ENCODE measurements around the gene DGLUCY. TPM values are rescaled to one million over a fixed set of nuclear protein-coding genes. Genes with fewer than 3 reads are reported as not detected.

The DGLUCY gene
- total and polyA plus RNA-seq, 2 of the 8 experiments (the other 6 are each of a cell fraction or from before 2014, with no cell fraction given) = 24.9 to 31.8 TPM

DNA sequence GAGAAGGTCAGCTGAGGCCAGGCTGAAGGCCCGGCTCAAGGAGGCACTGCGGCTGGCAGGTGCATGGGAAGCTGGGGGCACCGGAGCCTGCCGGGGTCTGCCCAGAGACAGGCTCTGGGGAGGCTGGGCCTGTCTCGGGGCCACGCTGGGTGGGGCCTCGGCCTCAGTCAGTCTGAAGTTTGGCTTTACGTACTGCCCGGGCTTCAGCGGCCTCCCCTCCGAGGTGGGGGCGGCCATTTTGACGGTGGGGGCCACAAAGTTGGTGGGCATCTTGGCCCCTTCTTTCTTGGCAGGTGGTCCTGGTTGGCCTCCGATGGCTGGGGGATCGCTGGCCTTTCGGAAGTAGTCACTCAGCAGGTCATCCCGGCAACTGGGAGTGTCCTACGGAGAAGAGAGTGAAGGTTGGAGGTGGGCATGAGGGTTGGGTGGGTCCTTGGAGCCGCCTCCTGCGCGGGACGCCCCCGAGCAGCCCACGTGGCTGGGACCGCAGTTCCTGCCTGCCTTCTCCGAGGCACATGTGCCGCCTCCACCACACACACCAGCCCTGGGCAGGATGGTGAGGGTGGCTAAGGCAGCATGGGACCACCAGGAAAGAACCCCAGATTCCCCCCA lies 159.5 kb downstream of the DGLUCY start:
- WGBS, 2 experiments (ENCODE audit: extremely low coverage in 1 of 2, insufficient coverage in 1 of 2, insufficient read length in 1 of 2, insufficient replicate concordance in 2 of 2, low coverage in 1 of 2, low lambda C conversion rate in 2 of 2, missing lambda C conversion rate in 1 of 2) = 94% methylated on average over 25 of the region's 27 CpGs; no CpG with 5 or more reads in 1 of the 2 experiments
- no peaks in the 10 kb centered on the region for H3K4me1 ChIP-seq (replicated peaks in 1 of 4; ENCODE audit: control insufficient read depth in 3 of 4, insufficient read depth in 4 of 4, low read length in 3 of 4)
- H3K23ac ChIP-seq (ENCODE audit: insufficient read length) = no peak overlapping the region
- no peak overlapping the region for H4K5ac ChIP-seq (ENCODE audit: insufficient read length, low read depth, low read length)
- no peak overlapping the region for H3K4me3 ChIP-seq (ENCODE audit: extremely low read depth in 1 of 4, insufficient read depth in 2 of 4, low read depth in 3 of 4, low read length in 4 of 4)
- H3K18ac ChIP-seq (ENCODE audit: extremely low read depth, low read length) = no peak overlapping the region
- H3K9ac ChIP-seq (replicated peaks in 1 of 4; ENCODE audit: extremely low read depth in 1 of 4, low read depth in 3 of 4, low read length in 3 of 4) = no peak overlapping the region
- no peak overlapping the region for H2BK20ac ChIP-seq (ENCODE audit: low read length)
- no peak overlapping the region for H2AFZ ChIP-seq (ENCODE audit: low read length)
- ChIA-PET CTCF (ENCODE audit: partially characterized antibody) (interaction anchor here (1.1 to 7.3 kb wide), 6 partner anchors 12 to 97 kb away, joined by 3 to 57 read pairs (median 6); no protein-coding TSS in a partner anchor), POLR2A (ENCODE audit: partially characterized antibody) (no interaction called here)
- no peak overlapping the region; the same call in 1 of the 2 replicates for H2BK5ac ChIP-seq (ENCODE audit: low read depth, low read length)
- peaks cover 2 to 4% of the 10 kb centered on the region in 2 experiments for H4K20me1 ChIP-seq (replicated peaks in 1 of 2; ENCODE audit: control insufficient read depth in 1 of 2, insufficient read depth in 2 of 2, low read length in 2 of 2)
- no peak for TF ChIP-seq CHD2 (IDR thresholded peaks at IDR 0.05; ENCODE audit: low read length)
- H2AK5ac ChIP-seq (ENCODE audit: low read depth, low read length) = no peak overlapping the region
- H3K79me2 ChIP-seq (ENCODE audit: control insufficient read depth in 1 of 2, insufficient read depth in 2 of 2, low read length in 2 of 2) = no peaks in the 10 kb centered on the region
- H3K23me2 ChIP-seq (ENCODE audit: low read depth, low read length) = no peaks in the 10 kb centered on the region
- no peak overlapping the region for H3K14ac ChIP-seq (ENCODE audit: insufficient read length)
- no peak overlapping the region for H3K27ac ChIP-seq (ENCODE audit: low read depth, low read length)
- DNase-seq (ENCODE audit: low read depth in 1 of 2, low spot score in 2 of 2) (no peak), FAIRE-seq (no peak)
- no peak overlapping the region for H2BK15ac ChIP-seq (ENCODE audit: low read length)
- H3K36me3 ChIP-seq (ENCODE audit: control insufficient read depth in 2 of 4, insufficient read depth in 4 of 4, low read length in 3 of 4) = peaks cover 5 to 42% (median 26%) of the 10 kb centered on the region in 4 experiments; a peak in 7 of 8 replicates
- H3K27me3 ChIP-seq (replicated peaks in 1 of 4; ENCODE audit: control insufficient read depth in 3 of 4, extremely low read depth in 1 of 4, insufficient read depth in 3 of 4, low read length in 3 of 4) = no peaks in the 10 kb centered on the region
- H4K91ac ChIP-seq (replicated peaks; ENCODE audit: insufficient read length, low read length) = no peak overlapping the region
- no peak overlapping the region for H3K4me2 ChIP-seq (ENCODE audit: insufficient read depth in 1 of 2, low read depth in 2 of 2, low read length in 2 of 2)
- H2BK120ac ChIP-seq (replicated peaks; ENCODE audit: low read depth, low read length) = no peak overlapping the region
- H4K8ac ChIP-seq (ENCODE audit: extremely low read depth, insufficient read depth, low read length) = peak overlapping the region; percentile 89
- no peaks in the 10 kb centered on the region for H3K79me1 ChIP-seq (ENCODE audit: low read depth, low read length)
- H2BK12ac ChIP-seq (ENCODE audit: low read depth, low read length) = no peak overlapping the region
- no peak overlapping the region for H3K56ac ChIP-seq (replicated peaks; ENCODE audit: insufficient read length, low read depth, low read length)
- no peak overlapping the region for H3K4ac ChIP-seq (replicated peaks; ENCODE audit: insufficient read length, low read depth, low read length)
- H3K9me3 ChIP-seq (ENCODE audit: insufficient read depth in 2 of 2, low read depth in 1 of 2, low read length in 1 of 2) = no peaks in the 10 kb centered on the region
